Kidney (tissue), 14 donors: ENCODE results near the gene NRP1. TPM values are rescaled to one million over a fixed set of nuclear protein-coding genes. Genes with fewer than 3 reads are reported as not detected.

Experiments used
- DNase-seq, 5 donors: peaks; one replicate each; pipeline ENCODE4 v3.0.0-alpha.2; 2013 to 2020
- FAIRE-seq: peaks from 2 replicates; lab custom pipeline; 2012; peaks lifted over from hg19 to GRCh38; lab: Jason Lieb, UNC
- H3K27ac ChIP-seq, 2 donors: one replicate each; pipeline ENCODE4 v1.7.0; 2013; ENCODE audit warnings: low read depth in 2 of 2, low read length in 2 of 2, inconsistent platforms in 1 of 2
- H3K27me3 ChIP-seq: one replicate; pipeline ENCODE4 v1.7.1; 2013; ENCODE audit warnings: low read length, inconsistent platforms; ENCODE audit not compliant: control insufficient read depth, insufficient read depth
- H3K36me3 ChIP-seq, 3 donors: one replicate each; pipeline versions ENCODE4 v1.7.0 to v1.7.1; 2013; ENCODE audit warnings: low read length in 3 of 3, control low read depth in 1 of 3, inconsistent platforms in 1 of 3; ENCODE audit not compliant: insufficient read depth in 3 of 3, control insufficient read depth in 2 of 3
- H3K4me1 ChIP-seq, 3 donors: one replicate each; pipeline versions ENCODE4 v1.7.0 to v1.7.1; 2013; ENCODE audit warnings: low read length in 3 of 3, inconsistent platforms in 1 of 3, low read depth in 1 of 3; ENCODE audit not compliant: control insufficient read depth in 2 of 3, insufficient read depth in 2 of 3
- H3K4me3 ChIP-seq, 3 donors: one replicate each; pipeline versions ENCODE4 v1.7.0 to v1.8.1; 2013; ENCODE audit warnings: low read length in 3 of 3, control low read depth in 1 of 3, inconsistent platforms in 1 of 3
- H3K9ac ChIP-seq, 3 donors: one replicate each; pipeline versions ENCODE4 v1.7.0 to v1.7.1; 2013; ENCODE audit warnings: low read length in 3 of 3, control low read depth in 1 of 3, inconsistent platforms in 1 of 3
- H3K9me3 ChIP-seq, 3 donors: one replicate each; pipeline versions ENCODE4 v1.7.0 to v1.7.1; 2013; ENCODE audit warnings: low read length in 3 of 3, control low read depth in 1 of 3, inconsistent platforms in 1 of 3; ENCODE audit not compliant: control insufficient read depth in 2 of 3, insufficient read depth in 1 of 3
- CTCF ChIP-seq: IDR thresholded peaks from 3 replicates; pipeline ENCODE4 v1.5.1; 2012; ENCODE audit warnings: mild to moderate bottlenecking, moderate library complexity, borderline replicate concordance; ENCODE audit not compliant: insufficient read depth; ENCODE audit errors: extremely low read depth
- intact Hi-C: fragments of 100-400 bp; cut with DNase I; formaldehyde crosslinking; loops from one replicate; pipeline ENCODE4 v1.11.1; 2022
- polyA plus RNA-seq: library from polyadenylated mRNA; stranded (reverse); fragments of 350-450 nt; fragmentation: Illumina TruSeq; extraction: RNeasy Lipid Tissue Mini Kit (QIAGEN cat#74804); gene quantifications from one replicate; pipeline ENCODE4 v1.2.3, GENCODE V29; 2014; ENCODE audit warnings: low read depth, low replicate concordance; ENCODE audit not compliant: insufficient read depth
- total RNA-seq: library from RNA; stranded (reverse); fragmentation: NEBNext Ultra II Directional; extraction: Animal tissue kit (Norgen Biotek cat#: 25700); gene quantifications from one replicate; pipeline ENCODE4 v1.2.1, GENCODE V29; 2021
- donor health status: control.
- donor health status: control.
- donor health status: control.
- donor health status: control.
- donor health status: control.
- donor health status: DM: yes; HTN: yes; CAD: no.
- donor health status: Normal renal cell carcinoma (clear cell type).

The NRP1 gene
- total and polyA plus RNA-seq, 2 donors from 2014 or later = 40.5 to 243 TPM

GRCh38 chr10:33310853-33311252 is 23.6 kb downstream of the NRP1 start:
- Histone ChIP-seq H3K4me1 (no peaks in the 10 kb centered on the region), H3K9me3 (no peaks in the 10 kb centered on the region), H3K27ac (no peak overlapping the region), H3K4me3 (no peak overlapping the region), H3K36me3 (peaks cover 0 to 13% (median 3%) of the 10 kb centered on the region in 3 donors), H3K27me3 (no peaks in the 10 kb centered on the region), H3K9ac (no peak overlapping the region)
- DNase-seq (no peak), FAIRE-seq (no peak)
- intact Hi-C loops = no loop called here
- no peak for TF ChIP-seq CTCF

- TF ChIP-seq CTCF = no peak
- DNase-seq (no peak), FAIRE-seq (no peak)
- no peak overlapping the region for H3K9ac ChIP-seq
- H3K36me3 ChIP-seq = peaks cover 0 to 8% (median 5%) of the 10 kb centered on the region in 3 donors
- intact Hi-C loops = no loop called here
- H3K4me3 ChIP-seq = no peak overlapping the region
- H3K27me3 ChIP-seq = no peaks in the 10 kb centered on the region
- H3K27ac ChIP-seq = no peak overlapping the region
- H3K4me1 ChIP-seq = peaks cover 0 to under 1% (median 0%) of the 10 kb centered on the region in 3 donors
- H3K9me3 ChIP-seq = no peaks in the 10 kb centered on the region
Measured at GRCh38 chr10:33309406-33309805, 25.1 kb downstream of the NRP1 start.

GRCh38 chr10:33307835-33308234 is 26.6 kb downstream of the NRP1 start:
- H3K9me3 ChIP-seq = no peaks in the 10 kb centered on the region

More at GRCh38 chr10:33307835-33308234, 26.6 kb downstream of the NRP1 start:
- Histone ChIP-seq H3K27ac (no peak overlapping the region), H3K36me3 (peaks cover 0 to 6% (median 5%) of the 10 kb centered on the region in 3 donors), H3K4me1 (peaks cover 0 to 3% (median 0%) of the 10 kb centered on the region in 3 donors), H3K9ac (no peak overlapping the region), H3K4me3 (no peak overlapping the region), H3K27me3 (no peaks in the 10 kb centered on the region)
- TF ChIP-seq CTCF = no peak
- no peak for FAIRE-seq
- no peak for DNase-seq
- intact Hi-C loops = no loop called here
